KG1 (cell line): ENCODE measurements around the gene C16orf90.
"Not testable (repeated sequence)": the region's sequence is repeated elsewhere in the genome, so short reads cannot be mapped to it uniquely, and the experiment has no call there.

Experiments used
- DNase-seq: peaks from one replicate; lab custom pipeline; 2025; lab: John Stamatoyannopoulos, UW

Gene C16orf90, protein sequence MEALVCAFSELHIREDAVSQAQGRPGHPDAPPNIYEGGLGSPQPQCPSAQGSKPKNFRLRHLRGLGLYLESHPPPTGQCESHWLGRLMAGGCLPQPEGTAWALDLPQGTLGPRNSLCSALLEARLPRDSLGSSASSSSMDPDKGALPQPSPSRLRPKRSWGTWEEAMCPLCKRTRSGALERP

GRCh38 chr16:3495176-3495575 lies at the start of gene C16orf90:
C16orf90 (minus strand) TSS chr16:3495489; CDS start chr16:3495421, 68 bp downstream.
- no peak for DNase-seq

DNA sequence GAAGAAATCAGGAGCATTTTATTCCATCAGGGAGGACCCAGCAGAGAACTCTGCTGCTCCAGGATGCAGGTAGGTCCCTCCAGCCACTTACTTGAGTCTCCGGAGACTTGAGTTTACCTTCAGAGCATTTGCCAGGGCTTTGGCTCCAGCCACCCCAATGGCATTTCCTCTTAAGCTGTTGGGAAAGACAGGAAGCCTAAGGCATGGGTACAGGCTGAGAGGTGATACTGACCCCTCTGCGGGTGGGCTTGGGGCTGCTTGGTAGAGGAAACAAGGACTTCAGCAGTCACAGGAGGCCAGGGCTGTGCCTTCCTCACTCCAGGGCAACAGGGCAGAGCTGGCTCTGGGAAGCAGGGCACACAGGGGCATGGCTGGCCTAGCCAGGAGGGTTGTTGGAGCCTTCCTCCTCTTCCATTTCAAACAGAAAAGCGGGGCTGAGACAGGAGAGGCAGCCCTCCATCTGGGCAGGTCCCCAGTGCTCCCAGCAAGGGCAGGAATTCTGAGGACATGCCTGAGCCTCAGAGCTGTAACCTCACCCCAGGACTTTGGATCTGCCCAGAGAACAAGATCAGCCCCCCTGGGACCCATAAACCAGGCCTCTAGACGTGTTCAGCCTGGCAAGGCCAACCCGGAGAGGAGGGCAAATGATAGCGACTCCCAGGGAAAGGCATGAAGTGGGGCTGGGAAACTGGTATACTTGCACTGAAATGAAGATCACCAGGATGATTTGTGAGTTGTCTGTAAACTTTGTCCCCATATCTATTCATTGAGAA lies 47.5 kb upstream of the C16orf90 start:
- DNase-seq = no peak

DNA sequence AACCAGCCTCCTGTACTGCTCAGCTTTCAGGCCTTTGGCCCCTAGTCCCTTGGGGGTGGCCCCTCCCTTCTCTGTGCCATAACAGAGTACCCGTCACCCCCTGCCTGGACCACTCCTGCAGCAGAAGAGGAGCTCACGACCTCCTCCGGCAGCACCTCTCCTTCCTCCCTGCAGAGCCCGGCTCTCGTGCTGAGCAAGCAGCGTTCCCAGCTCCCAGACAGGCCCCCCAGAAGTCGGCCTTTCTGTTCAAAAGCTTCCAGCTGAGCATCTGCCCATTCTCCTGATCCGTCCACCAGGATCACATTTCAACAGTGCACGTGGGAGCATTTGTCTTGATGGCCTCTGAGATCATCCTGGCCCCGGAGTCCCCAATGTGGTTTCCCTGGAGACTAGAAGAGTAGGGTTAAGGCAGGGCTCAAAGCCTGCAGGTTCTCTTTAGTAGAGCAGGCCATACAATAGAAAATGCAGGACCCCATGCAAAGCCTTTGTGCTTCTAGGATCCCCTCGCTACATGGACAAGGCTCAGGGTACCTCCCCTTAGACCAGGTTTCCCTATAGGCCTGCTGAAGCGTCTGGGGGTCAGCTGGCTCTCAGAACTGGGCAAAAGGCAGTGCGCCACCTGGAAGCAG lies 46.4 kb upstream of the C16orf90 start:
- no peak for DNase-seq

DNA sequence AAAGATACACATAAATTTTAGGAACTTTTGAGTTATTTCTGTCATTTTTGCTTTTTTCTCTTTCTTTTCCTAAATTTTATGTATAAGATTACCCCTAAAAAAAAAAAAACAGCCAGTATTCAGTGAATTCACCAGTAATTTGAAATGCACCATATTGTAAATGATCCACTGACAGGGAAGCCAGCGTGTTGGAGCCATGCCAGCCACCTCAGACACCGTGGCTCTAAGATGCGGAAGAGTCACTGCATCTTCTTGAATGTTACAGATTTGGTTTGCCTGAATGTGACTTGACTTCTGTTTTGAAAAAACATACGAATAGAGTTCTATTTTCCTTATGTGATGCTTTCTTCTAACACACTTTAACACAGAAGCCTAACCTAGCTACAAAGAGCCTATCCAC lies 42.9 kb upstream of the C16orf90 start:
- no peak for DNase-seq

DNA sequence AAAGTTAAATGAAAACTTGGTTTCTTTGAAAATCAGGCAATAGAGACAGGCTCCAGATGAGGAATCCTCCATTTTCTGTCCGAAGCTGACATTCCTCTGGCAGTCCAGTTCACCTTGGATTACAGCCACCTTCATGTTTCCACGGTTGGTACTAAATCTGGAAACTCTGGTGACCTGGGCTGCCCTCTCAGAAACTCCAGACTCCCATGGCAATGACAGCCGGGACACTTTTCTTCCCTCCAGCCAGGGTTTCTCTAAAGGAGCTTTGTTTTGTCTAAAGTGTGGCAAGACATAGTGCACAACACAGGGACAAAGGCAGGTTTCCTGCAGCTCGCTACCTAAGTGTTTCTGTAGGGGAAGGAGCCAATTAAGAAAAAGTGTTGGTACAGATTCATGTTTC lies 41.6 kb upstream of the C16orf90 start:
- DNase-seq = no peak

- no peak for DNase-seq
Observed at GRCh38 chr16:3536271-3536731, 41.0 kb upstream of the C16orf90 start.

DNA sequence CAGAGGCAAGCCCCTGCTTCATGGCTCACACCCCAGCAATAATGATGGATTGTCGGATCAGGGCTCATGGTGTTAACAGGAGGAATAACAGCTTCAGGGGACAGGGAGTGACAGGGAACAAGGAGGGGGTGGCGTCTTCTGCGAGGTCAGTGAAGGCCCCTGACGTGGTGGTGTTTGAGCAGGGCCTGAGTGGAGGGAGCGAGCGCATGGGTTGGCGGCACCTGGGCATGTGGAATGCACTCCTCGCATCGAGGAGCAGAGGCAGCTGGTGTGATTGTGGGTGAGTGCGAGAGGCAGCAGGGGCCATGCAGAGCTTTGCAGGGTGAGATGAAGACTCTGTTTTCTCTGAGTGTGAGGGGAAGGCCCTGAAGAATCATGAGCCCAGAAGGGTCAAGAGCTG lies 38.8 kb upstream of the C16orf90 start:
- no peak for DNase-seq

- DNase-seq = no peak
Observed at GRCh38 chr16:3532741-3533140, 37.5 kb upstream of the C16orf90 start.

DNA sequence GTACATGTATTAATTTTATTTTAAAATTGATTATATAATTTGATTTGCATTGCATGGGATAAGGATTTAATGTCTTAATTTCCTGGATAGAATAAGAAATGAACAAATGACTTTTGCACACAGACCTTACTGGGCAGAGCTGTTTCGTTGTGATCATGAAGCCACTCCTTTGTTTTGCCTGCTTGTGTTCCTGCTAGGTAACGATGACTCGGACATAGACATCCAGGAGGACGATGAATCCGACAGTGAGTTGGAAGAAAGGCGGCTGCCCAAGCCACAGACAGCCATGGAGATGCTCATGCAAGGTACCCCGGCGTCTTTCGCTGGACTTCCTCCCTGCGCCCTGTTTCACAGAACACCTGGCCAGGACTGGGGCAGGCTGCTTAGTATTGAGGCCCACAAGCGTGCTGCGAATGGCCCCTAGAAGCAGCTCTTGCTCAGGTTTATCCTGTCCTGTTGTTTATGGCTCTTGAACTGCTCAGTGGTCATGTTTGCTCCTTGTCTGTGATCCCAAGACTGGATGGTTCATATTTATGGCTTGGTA lies 35.2 kb upstream of the C16orf90 start:
- DNase-seq = no peak

GRCh38 chr16:3529175-3529574 lies 33.9 kb upstream of the C16orf90 start:
- no peak for DNase-seq

DNA sequence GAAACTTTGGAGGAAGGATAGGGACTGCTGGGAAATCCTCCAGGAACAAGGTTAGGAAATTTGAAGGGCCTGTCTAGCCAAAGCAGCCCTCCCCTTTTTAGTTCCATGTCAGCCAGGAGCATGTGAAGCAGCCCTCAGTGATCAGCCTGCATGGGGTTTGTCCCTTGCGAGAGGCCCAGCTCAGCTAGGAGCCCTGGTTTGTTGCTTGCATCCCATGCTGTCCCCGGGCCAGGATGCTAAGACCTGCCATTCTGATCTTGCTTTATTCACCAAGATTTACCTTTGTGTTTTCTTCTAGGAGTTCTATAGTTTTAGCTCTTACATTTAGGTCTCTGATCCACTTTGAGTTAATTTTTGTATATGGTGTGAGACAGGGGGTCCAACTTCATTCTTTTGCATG lies 33.1 kb upstream of the C16orf90 start:
- no peak for DNase-seq

DNA sequence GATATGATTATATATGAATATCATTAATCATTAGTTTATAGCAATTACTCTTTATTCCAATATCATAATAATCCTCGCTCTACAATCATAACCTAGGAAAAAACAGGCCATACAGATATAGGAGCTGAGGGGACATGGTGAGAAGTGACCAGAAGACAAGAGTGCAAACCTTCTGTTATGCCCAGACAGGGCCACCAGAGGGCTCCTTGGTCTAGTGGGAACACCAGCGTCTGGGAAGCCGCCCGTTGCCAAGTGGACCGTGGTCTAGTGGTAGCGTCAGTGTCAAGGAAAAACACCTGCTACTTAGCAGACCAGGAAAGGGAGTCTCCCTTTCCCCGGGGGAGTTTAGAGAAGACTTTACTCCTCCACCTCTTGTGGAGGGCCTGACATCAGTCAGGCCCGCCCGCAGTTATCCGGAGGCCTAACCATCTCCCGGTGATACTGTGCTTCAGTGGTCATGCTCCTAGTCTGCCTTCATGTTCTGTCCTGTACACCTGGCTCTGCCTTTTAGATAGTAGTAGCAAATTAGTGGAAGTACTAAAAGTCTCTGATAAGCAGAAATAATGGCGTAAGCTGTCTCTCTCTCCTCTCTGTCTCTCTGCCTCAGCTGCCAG lies 32.0 kb upstream of the C16orf90 start:
- not testable (repeated sequence) for DNase-seq

- DNase-seq = no peak
Observed at GRCh38 chr16:3525951-3526350, 30.7 kb upstream of the C16orf90 start.

- DNase-seq = no peak
Observed at GRCh38 chr16:3523281-3523680, 28.0 kb upstream of the C16orf90 start.

DNA sequence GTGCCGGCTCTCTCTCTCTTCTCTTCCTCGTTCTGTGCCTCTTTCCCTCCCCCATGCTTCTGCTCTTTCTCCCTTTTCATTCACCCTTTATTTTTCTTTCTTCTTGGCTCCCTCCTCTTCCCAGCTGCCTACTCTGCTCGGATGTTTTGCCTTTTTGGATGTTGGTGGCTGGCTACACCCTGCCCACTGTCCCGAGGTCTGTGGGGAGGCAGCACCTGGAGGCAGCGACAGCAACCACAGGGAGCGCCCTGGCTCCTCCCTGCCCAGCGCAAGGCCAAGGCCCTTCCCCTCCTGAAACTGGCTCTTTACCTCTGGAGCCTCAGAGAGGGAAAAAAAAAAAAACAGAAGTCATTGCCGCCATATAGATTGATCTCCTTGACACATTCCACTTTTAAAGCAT lies 25.6 kb upstream of the C16orf90 start:
- DNase-seq = no peak

DNA sequence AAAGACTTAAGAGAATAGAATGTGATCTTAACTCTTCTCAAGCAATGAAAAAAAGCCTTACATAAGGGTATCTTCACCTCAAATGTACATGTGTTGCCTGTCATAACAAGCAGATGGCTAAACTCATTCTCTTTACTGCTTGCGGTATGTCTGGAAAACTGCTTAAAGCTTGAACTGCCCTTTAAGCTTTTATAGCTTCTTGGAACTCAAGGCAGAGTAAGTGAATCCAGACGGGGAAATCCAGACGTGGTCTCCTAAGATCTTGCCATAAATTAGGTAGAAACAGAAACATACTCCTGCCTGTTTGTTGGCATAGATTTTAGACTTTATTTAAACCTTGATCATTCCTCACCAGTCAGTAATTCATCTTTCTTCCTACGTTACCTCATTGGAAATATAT lies 25.1 kb upstream of the C16orf90 start:
- DNase-seq = no peak

GRCh38 chr16:3519581-3519980 lies 24.3 kb upstream of the C16orf90 start:
- no peak for DNase-seq

GRCh38 chr16:3518986-3519348 lies 23.7 kb upstream of the C16orf90 start:
- DNase-seq = no peak

- no peak for DNase-seq
Observed at GRCh38 chr16:3518292-3518985, 23.1 kb upstream of the C16orf90 start.

DNA sequence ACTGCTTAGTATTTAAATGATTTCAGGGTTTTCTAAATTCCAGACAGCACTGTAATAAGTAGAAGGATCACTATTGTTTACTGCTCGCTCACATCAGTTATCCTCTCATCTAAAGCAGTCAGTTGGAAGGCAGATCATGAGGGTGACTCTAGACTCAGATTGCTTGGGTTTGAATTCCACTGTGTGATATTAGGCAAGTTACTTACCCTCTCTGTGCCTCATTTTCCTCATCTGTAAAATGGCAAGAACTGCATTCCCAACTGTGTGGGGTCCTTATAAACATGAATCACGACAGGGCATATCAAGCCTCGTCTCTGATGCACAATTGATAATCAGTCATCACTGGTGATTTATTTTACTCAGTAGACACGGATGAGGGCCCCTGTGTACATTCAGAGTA lies 20.6 kb upstream of the C16orf90 start:
- no peak for DNase-seq

DNA sequence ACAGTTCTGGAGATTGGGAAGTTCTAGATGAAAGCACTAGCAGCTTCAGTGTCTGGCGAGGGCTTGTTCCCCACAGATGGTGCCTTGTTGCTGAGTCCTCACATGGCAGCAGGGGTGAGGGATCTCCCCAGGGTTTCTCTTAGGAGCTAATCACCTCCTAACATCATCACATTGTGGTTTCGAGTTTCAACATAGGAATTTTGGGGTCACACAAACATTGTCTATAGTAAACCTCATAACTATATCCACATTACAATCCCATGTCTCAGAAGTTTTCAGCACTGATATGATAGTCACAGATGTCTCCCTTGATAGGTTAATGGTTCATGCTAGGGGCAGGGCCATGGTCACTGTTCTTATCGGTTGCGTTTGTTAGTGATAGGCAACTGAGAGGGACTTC lies 19.3 kb upstream of the C16orf90 start:
- DNase-seq = no peak
